Stimulated activated CD4-positive, alpha-beta T cell treated with anti-CD3 and anti-CD28 coated beads, Interleukin-15, amount 100 ng/mL, for 48 hours (primary cell): ENCODE data around the gene NXF3.
"Not testable (repeated sequence)": the region's sequence is repeated elsewhere in the genome, so short reads cannot be mapped to it uniquely, and the experiment has no call there.

Experiments
- DNase-seq, 2 donors: peaks; one replicate each; pipeline ENCODE4 v3.0.0-alpha.2; 2020; ENCODE audit warnings: low read depth in 2 of 2

Gene NXF3

GRCh38 chrX:103051260-103051789 lies 41.6 kb downstream of the NXF3 start:
- DNase-seq = no peak

GRCh38 chrX:103033371-103033770 lies 59.6 kb downstream of the NXF3 start:
- not testable (repeated sequence) for DNase-seq
